RCC 7860 (cell line): ENCODE measurements around the gene ANKRD52.

Source experiments
- DNase-seq: peaks from one replicate; pipeline ENCODE4 v3.0.0-alpha.2; 2015; ENCODE audit warnings: low spot score
- FAIRE-seq: peaks from 2 replicates; lab custom pipeline; 2012; peaks lifted over from hg19 to GRCh38; lab: Jason Lieb, UNC

The ANKRD52 gene

GRCh38 chr12:56243731-56244181 is 14.4 kb downstream of the ANKRD52 start:
- FAIRE-seq, result no peak

GRCh38 chr12:56242986-56243385 is 15.2 kb downstream of the ANKRD52 start:
- FAIRE-seq (no peak), DNase-seq (no peak)

More at GRCh38 chr12:56243731-56244181, 14.4 kb downstream of the ANKRD52 start:
- no peak for DNase-seq

- DNase-seq (no peak), FAIRE-seq (no peak)
Observed at GRCh38 chr12:56241424-56242303, 16.5 kb downstream of the ANKRD52 start.

- FAIRE-seq (no peak), DNase-seq (no peak)
Observed at GRCh38 chr12:56237552-56237951, 20.6 kb downstream of the ANKRD52 start.

GRCh38 chr12:56236985-56237384 is 21.2 kb downstream of the ANKRD52 start:
- no peak for DNase-seq
- no peak for FAIRE-seq

GRCh38 chr12:56236091-56236490 is 22.1 kb downstream of the ANKRD52 start:
- FAIRE-seq (no peak), DNase-seq (no peak)

GRCh38 chr12:56234746-56235436 is 23.3 kb downstream of the ANKRD52 start:
- FAIRE-seq, result no peak
- DNase-seq, result no peak

GRCh38 chr12:56231184-56231582 is 27.0 kb downstream of the ANKRD52 start:
- FAIRE-seq (no peak), DNase-seq (no peak)

GRCh38 chr12:56230432-56231183 is 27.6 kb downstream of the ANKRD52 start:
- no peak for FAIRE-seq
- DNase-seq, result no peak

GRCh38 chr12:56229916-56230431 is 28.2 kb downstream of the ANKRD52 start, which contains the start of gene SLC39A5:
SLC39A5 (plus strand) TSS chr12:56230051; CDS start chr12:56231275, 1,224 bp downstream.
- FAIRE-seq (no peak), DNase-seq (no peak)

GRCh38 chr12:56229082-56229481 is 29.1 kb downstream of the ANKRD52 start:
- DNase-seq, result no peak
- no peak for FAIRE-seq

- FAIRE-seq, result no peak
- DNase-seq, result no peak
Observed at GRCh38 chr12:56224954-56225353, 33.2 kb downstream of the ANKRD52 start.

- peak; percentile 86 for FAIRE-seq
- DNase-seq, result peak; percentile 92
Observed at GRCh38 chr12:56224102-56224701, 34.0 kb downstream of the ANKRD52 start, which contains the start of gene NABP2. NABP2 (plus strand) TSS chr12:56224342; CDS start chr12:56224857, 515 bp downstream.

- DNase-seq, result no peak
- FAIRE-seq, result no peak
Observed at GRCh38 chr12:56223571-56224101, 34.5 kb downstream of the ANKRD52 start.

GRCh38 chr12:56222531-56222895 is 35.7 kb downstream of the ANKRD52 start:
- FAIRE-seq (no peak), DNase-seq (no peak)

GRCh38 chr12:56221757-56222530 is 36.2 kb downstream of the ANKRD52 start, which contains the start of gene RNF41:
RNF41 (minus strand) TSS chr12:56221922; CDS start chr12:56214047, 7,875 bp downstream.
- FAIRE-seq, result peak; percentile 84
- peak; percentile 93 for DNase-seq

GRCh38 chr12:56221232-56221756 is 36.9 kb downstream of the ANKRD52 start:
- DNase-seq (no peak), FAIRE-seq (no peak)

- FAIRE-seq (no peak), DNase-seq (no peak)
Observed at GRCh38 chr12:56220611-56221231, 37.5 kb downstream of the ANKRD52 start.
